Measurements from ENCODE around the gene GAB1. TPM values are rescaled to one million over a fixed set of nuclear protein-coding genes. Genes with fewer than 3 reads are reported as not detected.

GAB1 gene
- total RNA-seq, 1 experiment from 2014 or later, result 8.8 TPM

DNA sequence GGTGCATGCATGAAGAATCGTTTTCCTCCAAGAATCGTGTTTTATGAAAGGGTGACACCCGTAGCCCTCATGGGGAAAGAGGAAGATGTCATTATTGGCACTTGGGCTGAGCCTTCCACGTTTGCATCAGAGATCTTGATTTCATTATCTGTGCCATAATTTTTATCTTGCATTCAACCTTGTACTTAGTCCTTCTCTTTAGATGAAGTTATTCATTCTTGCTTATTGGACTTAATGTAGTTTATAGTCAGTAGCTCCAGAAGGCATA lies 66.8 kb downstream of the GAB1 start:
- H3K27ac Mint-ChIP-seq (ENCODE audit: unreplicated experiment), result no peak overlapping the region
- H3K27me3 Mint-ChIP-seq (ENCODE audit: unreplicated experiment), result no peaks in the 10 kb centered on the region
- TF ChIP-seq, protein P1, sequence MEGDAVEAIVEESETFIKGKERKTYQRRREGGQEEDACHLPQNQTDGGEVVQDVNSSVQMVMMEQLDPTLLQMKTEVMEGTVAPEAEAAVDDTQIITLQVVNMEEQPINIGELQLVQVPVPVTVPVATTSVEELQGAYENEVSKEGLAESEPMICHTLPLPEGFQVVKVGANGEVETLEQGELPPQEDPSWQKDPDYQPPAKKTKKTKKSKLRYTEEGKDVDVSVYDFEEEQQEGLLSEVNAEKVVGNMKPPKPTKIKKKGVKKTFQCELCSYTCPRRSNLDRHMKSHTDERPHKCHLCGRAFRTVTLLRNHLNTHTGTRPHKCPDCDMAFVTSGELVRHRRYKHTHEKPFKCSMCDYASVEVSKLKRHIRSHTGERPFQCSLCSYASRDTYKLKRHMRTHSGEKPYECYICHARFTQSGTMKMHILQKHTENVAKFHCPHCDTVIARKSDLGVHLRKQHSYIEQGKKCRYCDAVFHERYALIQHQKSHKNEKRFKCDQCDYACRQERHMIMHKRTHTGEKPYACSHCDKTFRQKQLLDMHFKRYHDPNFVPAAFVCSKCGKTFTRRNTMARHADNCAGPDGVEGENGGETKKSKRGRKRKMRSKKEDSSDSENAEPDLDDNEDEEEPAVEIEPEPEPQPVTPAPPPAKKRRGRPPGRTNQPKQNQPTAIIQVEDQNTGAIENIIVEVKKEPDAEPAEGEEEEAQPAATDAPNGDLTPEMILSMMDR (IDR thresholded peaks at IDR 0.05; ENCODE audit: unreplicated experiment), result no peak
- DNase-seq, result no peak
- intact Hi-C loops (cut with micrococcal nuclease; ENCODE audit: unreplicated experiment), result no loop called here
- peaks cover 15% of the 10 kb centered on the region for H3K4me1 Mint-ChIP-seq (ENCODE audit: low read depth, unreplicated experiment)
- CTCF ChIA-PET, result interaction anchor here (0.6 kb wide), 1 partner anchor 585 kb away, joined by 3 read pairs; no protein-coding TSS in a partner anchor
- H3K4me3 Mint-ChIP-seq (ENCODE audit: low read depth, unreplicated experiment), result no peak overlapping the region
- no peaks in the 10 kb centered on the region for H3K9me3 Mint-ChIP-seq (ENCODE audit: low read depth, unreplicated experiment)
- no TSS peak for BruUV-seq (replicated peaks)
- no peaks in the 10 kb centered on the region for H3K36me3 Mint-ChIP-seq (ENCODE audit: insufficient read depth, unreplicated experiment)

DNA sequence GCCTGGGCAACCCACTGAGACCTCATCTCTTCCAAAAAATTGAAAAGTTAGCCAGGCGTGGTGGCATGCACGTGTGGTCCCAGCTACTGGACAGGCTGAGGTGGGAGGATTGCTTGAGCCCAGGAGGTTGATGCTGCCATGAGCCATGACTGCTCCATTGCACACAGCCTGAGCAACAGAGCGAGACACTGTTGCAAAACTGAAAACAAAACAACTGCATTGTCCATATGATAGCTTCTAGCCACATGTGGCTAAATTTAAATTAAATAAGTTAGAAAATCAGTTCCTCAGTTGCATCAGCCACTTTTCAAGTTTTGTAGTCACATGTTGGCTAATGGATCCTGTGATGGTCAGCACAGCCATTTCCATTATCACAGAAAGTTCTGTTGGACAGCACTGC lies 67.9 kb downstream of the GAB1 start:
- no TSS peak for BruUV-seq (replicated peaks)
- intact Hi-C loops (cut with micrococcal nuclease; ENCODE audit: unreplicated experiment), result no loop called here
- CTCF ChIA-PET, result no interaction called here
- DNase-seq, result no peak
- TF ChIP-seq, protein P1 (IDR thresholded peaks at IDR 0.05; ENCODE audit: unreplicated experiment), result no peak
- Mint-ChIP-seq H3K27me3 (ENCODE audit: unreplicated experiment) (no peaks in the 10 kb centered on the region), H3K4me3 (ENCODE audit: low read depth, unreplicated experiment) (no peak overlapping the region), H3K36me3 (ENCODE audit: insufficient read depth, unreplicated experiment) (no peaks in the 10 kb centered on the region), H3K4me1 (ENCODE audit: low read depth, unreplicated experiment) (peaks cover 15% of the 10 kb centered on the region), H3K27ac (ENCODE audit: unreplicated experiment) (no peak overlapping the region), H3K9me3 (ENCODE audit: low read depth, unreplicated experiment) (no peaks in the 10 kb centered on the region)

DNA sequence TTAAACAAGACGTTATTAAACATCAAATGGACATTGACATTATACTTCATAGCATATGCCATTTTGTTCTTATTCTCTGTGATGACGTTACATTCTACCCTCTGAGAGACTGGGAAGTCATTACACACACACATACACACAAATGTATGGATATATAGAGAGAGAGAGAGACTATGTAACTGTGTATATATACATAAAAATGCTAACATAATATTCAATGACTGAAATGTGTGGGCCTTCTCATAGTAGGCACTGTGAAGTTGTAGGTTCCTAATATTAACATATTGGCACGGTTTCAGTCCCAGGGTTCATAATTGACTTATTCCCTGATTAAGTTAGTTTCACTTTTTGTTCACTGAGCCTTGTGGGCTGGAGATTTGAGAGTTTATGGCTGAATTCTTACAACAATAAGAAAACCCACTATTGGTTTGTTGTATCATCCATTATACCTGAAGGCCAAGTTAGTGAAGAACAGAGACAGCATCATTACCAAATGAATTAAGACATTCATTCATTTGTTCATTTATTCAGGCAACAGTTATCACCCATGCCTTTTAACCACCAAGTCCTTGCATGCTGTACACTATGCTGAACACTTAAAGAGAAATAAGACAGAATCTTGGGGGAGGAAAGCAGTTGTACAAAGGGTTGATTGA lies 68.5 kb downstream of the GAB1 start:
- CTCF ChIA-PET, result no interaction called here
- TF ChIP-seq, protein P1 (IDR thresholded peaks at IDR 0.05; ENCODE audit: unreplicated experiment), result no peak

DNA sequence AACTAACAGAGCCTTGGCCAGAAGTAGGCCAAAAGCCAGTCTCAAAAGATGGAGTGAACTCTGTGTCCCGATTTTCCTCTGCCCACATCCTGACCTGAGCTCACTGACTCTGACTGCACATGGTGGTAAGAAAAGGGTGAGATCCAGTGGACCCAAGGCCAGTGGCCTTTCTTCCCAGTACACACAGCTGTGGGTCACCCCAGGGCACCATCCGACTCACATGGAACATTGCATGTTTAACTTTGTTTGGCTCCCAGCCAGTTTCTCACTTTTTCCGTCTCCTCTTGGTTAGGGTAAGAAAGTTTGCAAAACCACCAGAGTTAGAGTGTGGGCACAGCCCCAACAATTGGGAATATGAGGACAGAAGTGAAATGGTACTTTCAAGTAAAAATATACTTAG lies 69.8 kb downstream of the GAB1 start:
- CTCF ChIA-PET, result no interaction called here
- Mint-ChIP-seq H3K9me3 (ENCODE audit: low read depth, unreplicated experiment) (no peaks in the 10 kb centered on the region), H3K4me3 (ENCODE audit: low read depth, unreplicated experiment) (no peak overlapping the region), H3K27ac (ENCODE audit: unreplicated experiment) (no peak overlapping the region), H3K4me1 (ENCODE audit: low read depth, unreplicated experiment) (peaks cover 15% of the 10 kb centered on the region), H3K36me3 (ENCODE audit: insufficient read depth, unreplicated experiment) (no peaks in the 10 kb centered on the region), H3K27me3 (ENCODE audit: unreplicated experiment) (no peaks in the 10 kb centered on the region)
- intact Hi-C loops (cut with micrococcal nuclease; ENCODE audit: unreplicated experiment), result no loop called here
- peak; percentile 1 for DNase-seq
- TF ChIP-seq, protein P1 (IDR thresholded peaks at IDR 0.05; ENCODE audit: unreplicated experiment), result no peak
- BruUV-seq (replicated peaks), result no TSS peak

More for the DNA sequence above, 68.5 kb downstream of the GAB1 start:
- Mint-ChIP-seq H3K27me3 (ENCODE audit: unreplicated experiment) (no peaks in the 10 kb centered on the region), H3K4me1 (ENCODE audit: low read depth, unreplicated experiment) (peaks cover 15% of the 10 kb centered on the region), H3K27ac (ENCODE audit: unreplicated experiment) (no peak overlapping the region), H3K9me3 (ENCODE audit: low read depth, unreplicated experiment) (no peaks in the 10 kb centered on the region), H3K36me3 (ENCODE audit: insufficient read depth, unreplicated experiment) (no peaks in the 10 kb centered on the region), H3K4me3 (ENCODE audit: low read depth, unreplicated experiment) (peak overlapping the region; percentile 22)
- intact Hi-C loops (cut with micrococcal nuclease; ENCODE audit: unreplicated experiment), result no loop called here
- DNase-seq, result no peak
- BruUV-seq (replicated peaks), result no TSS peak
